Lower lobe of right lung (tissue), 2 donors: ENCODE results near the gene AP1S2. TPM values are rescaled to one million over a fixed set of nuclear protein-coding genes. Genes with fewer than 3 reads are reported as not detected.

Source experiments
- ATAC-seq, 2 donors: fragments of 200-7000 bp; cut with Tn5 transposase; one replicate each; pipeline ENCODE4 v1.9.1; 2020 to 2022; ENCODE audit warnings: mild to moderate bottlenecking in 2 of 2, moderate library complexity in 2 of 2
- DNase-seq: peaks from one replicate; pipeline ENCODE4 v3.0.0-alpha.2; 2020
- H3K27ac ChIP-seq: fragments of 200-600 bp; one replicate; pipeline ENCODE4 v1.8.0; 2022
- H3K27me3 ChIP-seq: fragments of 200-600 bp; one replicate; pipeline ENCODE4 v1.8.0; 2022; ENCODE audit warnings: low read depth
- H3K36me3 ChIP-seq: fragments of 200-600 bp; one replicate; pipeline ENCODE4 v1.8.0; 2022; ENCODE audit warnings: mild to moderate bottlenecking
- H3K4me1 ChIP-seq: fragments of 200-600 bp; one replicate; pipeline ENCODE4 v1.8.0; 2022
- H3K4me3 ChIP-seq: fragments of 200-600 bp; one replicate; pipeline ENCODE4 v1.8.0; 2022; ENCODE audit warnings: mild to moderate bottlenecking
- H3K9me3 ChIP-seq: fragments of 200-600 bp; one replicate; pipeline ENCODE4 v1.8.0; 2022
- CTCF ChIP-seq: fragments of 200-600 bp; IDR thresholded peaks from one replicate; pipeline ENCODE4 v1.8.0; 2022; ENCODE audit warnings: antibody characterized with exemption, mild to moderate bottlenecking
- intact Hi-C: fragments of 100-400 bp; cut with DNase I; formaldehyde crosslinking; loops from one replicate; pipeline ENCODE4 v1.11.0; 2022
- total RNA-seq: library from RNA; stranded (reverse); fragmentation: NEBNext Ultra II Directional; extraction: Animal tissue kit (Norgen Biotek cat#: 25700); gene quantifications from one replicate; pipeline ENCODE4 v1.2.1, GENCODE V29; 2021
- donor health status: DM: no; HTN: yes; CAD: no; lungs with severe emphysema.

The AP1S2 gene
- total RNA-seq, 1 donor from 2014 or later: 38.5 TPM

GRCh38 chrX:15864023-15864422 lies 9.4 kb upstream of the AP1S2 start:
- Histone ChIP-seq H3K36me3 (no peaks in the 10 kb centered on the region), H3K4me3 (no peak overlapping the region), H3K27me3 (no peaks in the 10 kb centered on the region), H3K27ac (no peak overlapping the region), H3K4me1 (no peaks in the 10 kb centered on the region), H3K9me3 (no peaks in the 10 kb centered on the region)
- no peak for ATAC-seq
- no peak for TF ChIP-seq CTCF
- no peak for DNase-seq
- intact Hi-C loops: no loop called here

- no peak overlapping the region for H3K4me3 ChIP-seq
- DNase-seq: no peak
- no peak for TF ChIP-seq CTCF
- no peaks in the 10 kb centered on the region for H3K9me3 ChIP-seq
- H3K36me3 ChIP-seq: no peaks in the 10 kb centered on the region
- intact Hi-C loops: no loop called here
- H3K27me3 ChIP-seq: no peaks in the 10 kb centered on the region
- H3K27ac ChIP-seq: no peak overlapping the region
- no peaks in the 10 kb centered on the region for H3K4me1 ChIP-seq
- ATAC-seq: no peak
These were observed 6.3 kb upstream of the AP1S2 start for GRCh38 chrX:15860921-15861320.

GRCh38 chrX:15858051-15858450 lies 3.4 kb upstream of the AP1S2 start:
- Histone ChIP-seq H3K27ac (no peak overlapping the region), H3K27me3 (no peaks in the 10 kb centered on the region), H3K36me3 (no peaks in the 10 kb centered on the region), H3K4me1 (no peaks in the 10 kb centered on the region), H3K4me3 (no peak overlapping the region), H3K9me3 (no peaks in the 10 kb centered on the region)
- intact Hi-C loops: no loop called here
- no peak for TF ChIP-seq CTCF
- ATAC-seq (no peak), DNase-seq (no peak)

GRCh38 chrX:15856636-15857035 lies 2.0 kb upstream of the AP1S2 start:
- DNase-seq (no peak), ATAC-seq (no peak)
- Histone ChIP-seq H3K9me3 (no peaks in the 10 kb centered on the region), H3K27me3 (no peaks in the 10 kb centered on the region), H3K36me3 (no peaks in the 10 kb centered on the region), H3K27ac (peak overlapping the region; percentile 90), H3K4me1 (no peaks in the 10 kb centered on the region), H3K4me3 (no peak overlapping the region)
- intact Hi-C loops: no loop called here
- TF ChIP-seq CTCF: no peak

GRCh38 chrX:15856222-15856587 lies 1.6 kb upstream of the AP1S2 start:
- Histone ChIP-seq H3K9me3 (no peaks in the 10 kb centered on the region), H3K27ac (peak overlapping the region; percentile 90), H3K4me3 (no peak overlapping the region), H3K4me1 (no peaks in the 10 kb centered on the region), H3K27me3 (no peaks in the 10 kb centered on the region), H3K36me3 (no peaks in the 10 kb centered on the region)
- ATAC-seq: no peak
- no peak for DNase-seq
- intact Hi-C loops: no loop called here
- TF ChIP-seq CTCF: no peak
